ENCODE measurements around the gene AQP6. TPM values are rescaled to one million over a fixed set of nuclear protein-coding genes. Genes with fewer than 3 reads are reported as not detected.

The AQP6 gene
- total RNA-seq, 1 experiment from 2014 or later: 0.31 TPM

Other genes with a start within 250 kb of the AQP6 start
- 525 TPM for gene TMBIM6, start 231.4 kb upstream of the AQP6 start, total RNA-seq (2021; ENCODE audit: unreplicated experiment)
- 17.3 TPM for gene NCKAP5L, start 144.5 kb upstream of the AQP6 start, total RNA-seq (2021; ENCODE audit: unreplicated experiment)
- 4.8 TPM for gene BCDIN3D, start 129.8 kb upstream of the AQP6 start, total RNA-seq (2021; ENCODE audit: unreplicated experiment)
- gene FAIM2, start 69.0 kb upstream of the AQP6 start, total RNA-seq (2021; ENCODE audit: unreplicated experiment): 0.49 TPM
- 0.36 TPM for gene AQP2, start 22.2 kb upstream of the AQP6 start, total RNA-seq (2021; ENCODE audit: unreplicated experiment)
- 0.72 TPM for gene AQP5, start 11.1 kb upstream of the AQP6 start, total RNA-seq (2021; ENCODE audit: unreplicated experiment)
- 147 TPM for gene RACGAP1, start 52.5 kb downstream of the AQP6 start, total RNA-seq (2021; ENCODE audit: unreplicated experiment)
- 13.5 TPM for gene ASIC1, start 84.6 kb downstream of the AQP6 start, total RNA-seq (2021; ENCODE audit: unreplicated experiment)
- 84.9 TPM for gene SMARCD1, start 112.4 kb downstream of the AQP6 start, total RNA-seq (2021; ENCODE audit: unreplicated experiment)
- gene GPD1, start 131.1 kb downstream of the AQP6 start, total RNA-seq (2021; ENCODE audit: unreplicated experiment): 0.28 TPM
- 74.5 TPM for gene COX14, start 139.3 kb downstream of the AQP6 start, total RNA-seq (2021; ENCODE audit: unreplicated experiment)
- 50.5 TPM for gene CERS5, start 194.4 kb downstream of the AQP6 start, total RNA-seq (2021; ENCODE audit: unreplicated experiment)

Measured in Panc1 (cell line).